ENCODE data around the gene KRTAP2-2.

KRTAP2-2 gene

DNA sequence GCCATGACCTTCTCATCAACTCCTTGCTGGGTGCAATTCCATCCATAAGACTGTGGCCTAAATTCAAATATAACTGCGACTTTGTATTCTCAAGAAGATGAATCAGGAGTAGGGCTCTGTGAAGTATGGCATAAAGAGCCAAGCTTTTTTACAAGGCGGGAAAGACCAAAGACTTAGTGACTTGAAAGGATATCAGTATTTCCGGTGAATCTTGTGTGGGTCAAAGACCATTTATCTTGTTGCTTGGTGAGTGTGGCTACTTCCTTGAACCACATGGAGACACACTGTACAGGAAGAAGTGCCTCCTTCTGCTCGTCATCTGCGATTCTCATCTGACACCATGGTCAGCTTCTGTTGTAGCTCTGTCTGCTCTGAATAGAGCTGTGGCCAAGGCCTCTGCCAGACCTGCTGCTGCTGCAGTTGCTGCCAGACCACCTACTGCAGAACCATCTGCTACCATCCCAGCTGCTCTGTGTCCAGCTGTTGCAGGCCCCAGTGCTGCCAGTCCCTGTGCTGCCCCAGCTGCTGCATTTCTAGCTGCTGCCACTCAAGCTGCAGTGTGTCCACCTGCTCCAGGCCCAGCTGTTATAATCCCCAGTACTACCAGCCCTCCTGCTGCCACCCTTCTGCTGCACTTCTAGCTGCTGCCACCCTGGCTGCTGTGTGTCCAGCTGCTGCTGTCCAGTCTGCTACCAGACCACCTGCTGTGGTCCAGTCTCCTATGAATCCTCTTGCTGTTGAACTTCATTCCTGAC, 16.8 kb upstream of the KRTAP2-2 start:
- Histone ChIP-seq H3K4me3 (ENCODE audit: low read length) (no peak overlapping the region), H3K9me3 (ENCODE audit: control insufficient read depth, insufficient read depth, low read length) (no peaks in the 10 kb centered on the region), H3K4me2 (ENCODE audit: low read length) (no peak overlapping the region), H3K27ac (ENCODE audit: low read depth, low read length) (no peak overlapping the region), H3K36me3 (ENCODE audit: control insufficient read depth, low read length) (no peaks in the 10 kb centered on the region), H3K79me2 (ENCODE audit: control insufficient read depth, low read length) (no peaks in the 10 kb centered on the region), H3K4me1 (ENCODE audit: control insufficient read depth, low read length) (no peaks in the 10 kb centered on the region), H3K27me3 (ENCODE audit: control insufficient read depth, low read length) (peaks cover 5% of the 10 kb centered on the region; the same call in 1 of the 2 replicates), H3K9me2 (replicated peaks; ENCODE audit: control insufficient read depth, low read length) (no peaks in the 10 kb centered on the region), H3F3A (ENCODE audit: control insufficient read depth, insufficient read depth) (no peaks in the 10 kb centered on the region), H4K20me1 (ENCODE audit: control insufficient read depth, insufficient read depth, low read depth, low read length) (no peaks in the 10 kb centered on the region)
- no peak for TF ChIP-seq EZH2phosphoT487 (IDR thresholded peaks at IDR 0.05; ENCODE audit: borderline replicate concordance, low read length)
- TF ChIP-seq, protein P1, sequence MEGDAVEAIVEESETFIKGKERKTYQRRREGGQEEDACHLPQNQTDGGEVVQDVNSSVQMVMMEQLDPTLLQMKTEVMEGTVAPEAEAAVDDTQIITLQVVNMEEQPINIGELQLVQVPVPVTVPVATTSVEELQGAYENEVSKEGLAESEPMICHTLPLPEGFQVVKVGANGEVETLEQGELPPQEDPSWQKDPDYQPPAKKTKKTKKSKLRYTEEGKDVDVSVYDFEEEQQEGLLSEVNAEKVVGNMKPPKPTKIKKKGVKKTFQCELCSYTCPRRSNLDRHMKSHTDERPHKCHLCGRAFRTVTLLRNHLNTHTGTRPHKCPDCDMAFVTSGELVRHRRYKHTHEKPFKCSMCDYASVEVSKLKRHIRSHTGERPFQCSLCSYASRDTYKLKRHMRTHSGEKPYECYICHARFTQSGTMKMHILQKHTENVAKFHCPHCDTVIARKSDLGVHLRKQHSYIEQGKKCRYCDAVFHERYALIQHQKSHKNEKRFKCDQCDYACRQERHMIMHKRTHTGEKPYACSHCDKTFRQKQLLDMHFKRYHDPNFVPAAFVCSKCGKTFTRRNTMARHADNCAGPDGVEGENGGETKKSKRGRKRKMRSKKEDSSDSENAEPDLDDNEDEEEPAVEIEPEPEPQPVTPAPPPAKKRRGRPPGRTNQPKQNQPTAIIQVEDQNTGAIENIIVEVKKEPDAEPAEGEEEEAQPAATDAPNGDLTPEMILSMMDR (IDR thresholded peaks at IDR 0.05; ENCODE audit: low read depth, low read length, poor library complexity, severe bottlenecking): no peak

DNA sequence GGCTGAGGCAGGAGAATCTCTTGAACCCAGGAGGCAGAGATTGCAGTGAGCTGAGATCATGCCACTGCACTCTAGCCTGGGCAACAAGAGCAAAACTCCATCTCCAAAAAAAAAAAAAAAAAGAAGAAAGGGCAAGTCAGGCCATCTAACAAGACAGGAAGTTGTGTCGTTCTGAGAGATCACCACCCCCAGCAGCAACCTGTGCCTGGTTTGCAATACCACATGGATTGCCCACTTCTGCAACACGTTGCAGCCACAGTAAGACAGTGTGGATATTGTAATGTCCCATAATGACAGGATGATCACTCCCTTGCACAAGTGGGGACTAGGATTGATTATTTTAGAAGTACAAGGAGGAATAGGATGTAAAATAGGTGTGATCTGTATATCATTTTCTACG, 14.0 kb upstream of the KRTAP2-2 start:
- no peaks in the 10 kb centered on the region for H3K9me2 ChIP-seq (replicated peaks; ENCODE audit: control insufficient read depth, low read length)
- no peak overlapping the region for H3K27ac ChIP-seq (ENCODE audit: low read depth, low read length)
- H4K20me1 ChIP-seq (ENCODE audit: control insufficient read depth, insufficient read depth, low read depth, low read length): no peaks in the 10 kb centered on the region
- H3K4me3 ChIP-seq (ENCODE audit: low read length): no peak overlapping the region
- H3K27me3 ChIP-seq (ENCODE audit: control insufficient read depth, low read length): no peaks in the 10 kb centered on the region
- H3K36me3 ChIP-seq (ENCODE audit: control insufficient read depth, low read length): no peaks in the 10 kb centered on the region
- no peaks in the 10 kb centered on the region for H3K4me1 ChIP-seq (ENCODE audit: control insufficient read depth, low read length)
- no peaks in the 10 kb centered on the region for H3K79me2 ChIP-seq (ENCODE audit: control insufficient read depth, low read length)
- H3K4me2 ChIP-seq (ENCODE audit: low read length): no peak overlapping the region
- H3F3A ChIP-seq (ENCODE audit: control insufficient read depth, insufficient read depth): no peaks in the 10 kb centered on the region
- TF ChIP-seq, protein P1 (IDR thresholded peaks at IDR 0.05; ENCODE audit: low read depth, low read length, poor library complexity, severe bottlenecking): no peak
- no peak for TF ChIP-seq EZH2phosphoT487 (IDR thresholded peaks at IDR 0.05; ENCODE audit: borderline replicate concordance, low read length)
- H3K9me3 ChIP-seq (ENCODE audit: control insufficient read depth, insufficient read depth, low read length): no peaks in the 10 kb centered on the region

DNA sequence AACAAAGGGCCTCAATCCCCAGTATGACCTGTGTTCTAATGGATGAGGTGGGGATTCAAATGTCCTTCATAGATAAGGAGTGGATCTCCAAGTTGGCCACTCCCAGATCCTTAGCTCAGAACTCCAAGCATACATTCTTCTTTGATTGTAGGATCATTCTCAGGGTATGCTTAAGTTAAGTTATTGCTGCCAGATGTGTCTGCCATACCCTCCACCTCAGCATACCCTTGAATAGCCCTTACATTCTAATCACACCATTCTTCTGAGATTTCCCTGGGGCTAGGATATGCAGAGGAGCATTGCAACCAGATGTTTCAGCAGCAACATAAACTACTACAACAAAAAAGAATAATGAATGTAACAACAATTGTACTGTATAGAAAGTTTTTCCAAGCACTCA, 12.3 kb upstream of the KRTAP2-2 start:
- no peaks in the 10 kb centered on the region for H3K4me1 ChIP-seq (ENCODE audit: control insufficient read depth, low read length)
- H3K9me3 ChIP-seq (ENCODE audit: control insufficient read depth, insufficient read depth, low read length): no peaks in the 10 kb centered on the region

More for the DNA sequence above, 12.3 kb upstream of the KRTAP2-2 start:
- Histone ChIP-seq H3K27me3 (ENCODE audit: control insufficient read depth, low read length) (no peaks in the 10 kb centered on the region), H3K4me2 (ENCODE audit: low read length) (no peak overlapping the region), H3K36me3 (ENCODE audit: control insufficient read depth, low read length) (no peaks in the 10 kb centered on the region), H3K4me3 (ENCODE audit: low read length) (no peak overlapping the region), H3K79me2 (ENCODE audit: control insufficient read depth, low read length) (no peaks in the 10 kb centered on the region), H3F3A (ENCODE audit: control insufficient read depth, insufficient read depth) (no peaks in the 10 kb centered on the region), H3K9me2 (replicated peaks; ENCODE audit: control insufficient read depth, low read length) (no peaks in the 10 kb centered on the region), H4K20me1 (ENCODE audit: control insufficient read depth, insufficient read depth, low read depth, low read length) (no peaks in the 10 kb centered on the region), H3K27ac (ENCODE audit: low read depth, low read length) (no peak overlapping the region)
- TF ChIP-seq, protein P1 (IDR thresholded peaks at IDR 0.05; ENCODE audit: low read depth, low read length, poor library complexity, severe bottlenecking): no peak
- TF ChIP-seq EZH2phosphoT487 (IDR thresholded peaks at IDR 0.05; ENCODE audit: borderline replicate concordance, low read length): no peak
